ENCODE data around the gene MCTP2.

Gene MCTP2

DNA sequence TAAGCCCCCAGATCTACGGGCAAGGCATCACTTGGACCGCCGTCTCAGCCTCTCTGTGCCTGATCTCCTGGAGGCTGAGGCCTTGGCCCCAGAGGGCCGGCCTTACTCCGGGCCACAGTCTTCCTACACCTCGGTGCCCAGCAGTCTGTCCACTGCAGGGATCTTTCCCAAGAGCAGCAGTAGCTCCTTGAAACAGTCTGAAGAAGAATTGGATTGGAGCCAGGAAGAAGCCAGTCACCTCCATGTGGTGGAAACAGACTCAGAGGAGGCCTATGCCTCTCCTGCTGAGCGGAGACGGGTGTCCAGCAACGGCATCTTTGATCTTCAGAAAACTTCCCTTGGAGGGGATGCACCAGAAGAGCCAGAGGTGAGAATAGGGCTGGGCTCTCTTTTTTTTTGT lies 67.0 kb downstream of the MCTP2 start:
- POLR2A ChIA-PET = no interaction called here
- CTCF ChIA-PET = no interaction called here
- Histone ChIP-seq H3K4me1 (ENCODE audit: control insufficient read depth, insufficient read depth, low read length) (no peaks in the 10 kb centered on the region), H3K9me3 (ENCODE audit: control insufficient read depth, insufficient read depth, low read depth, low read length) (no peaks in the 10 kb centered on the region), H3K27ac (ENCODE audit: extremely low read depth, low read depth, low read length) (no peak overlapping the region), H3K4me3 (ENCODE audit: low read depth, low read length) (no peak overlapping the region), H3K36me3 (ENCODE audit: control insufficient read depth in 2 of 2, insufficient read depth in 1 of 2, low read length in 2 of 2) (no peaks in the 10 kb centered on the region; a peak in 2 of 3 replicates)
- TF ChIP-seq, protein P1, sequence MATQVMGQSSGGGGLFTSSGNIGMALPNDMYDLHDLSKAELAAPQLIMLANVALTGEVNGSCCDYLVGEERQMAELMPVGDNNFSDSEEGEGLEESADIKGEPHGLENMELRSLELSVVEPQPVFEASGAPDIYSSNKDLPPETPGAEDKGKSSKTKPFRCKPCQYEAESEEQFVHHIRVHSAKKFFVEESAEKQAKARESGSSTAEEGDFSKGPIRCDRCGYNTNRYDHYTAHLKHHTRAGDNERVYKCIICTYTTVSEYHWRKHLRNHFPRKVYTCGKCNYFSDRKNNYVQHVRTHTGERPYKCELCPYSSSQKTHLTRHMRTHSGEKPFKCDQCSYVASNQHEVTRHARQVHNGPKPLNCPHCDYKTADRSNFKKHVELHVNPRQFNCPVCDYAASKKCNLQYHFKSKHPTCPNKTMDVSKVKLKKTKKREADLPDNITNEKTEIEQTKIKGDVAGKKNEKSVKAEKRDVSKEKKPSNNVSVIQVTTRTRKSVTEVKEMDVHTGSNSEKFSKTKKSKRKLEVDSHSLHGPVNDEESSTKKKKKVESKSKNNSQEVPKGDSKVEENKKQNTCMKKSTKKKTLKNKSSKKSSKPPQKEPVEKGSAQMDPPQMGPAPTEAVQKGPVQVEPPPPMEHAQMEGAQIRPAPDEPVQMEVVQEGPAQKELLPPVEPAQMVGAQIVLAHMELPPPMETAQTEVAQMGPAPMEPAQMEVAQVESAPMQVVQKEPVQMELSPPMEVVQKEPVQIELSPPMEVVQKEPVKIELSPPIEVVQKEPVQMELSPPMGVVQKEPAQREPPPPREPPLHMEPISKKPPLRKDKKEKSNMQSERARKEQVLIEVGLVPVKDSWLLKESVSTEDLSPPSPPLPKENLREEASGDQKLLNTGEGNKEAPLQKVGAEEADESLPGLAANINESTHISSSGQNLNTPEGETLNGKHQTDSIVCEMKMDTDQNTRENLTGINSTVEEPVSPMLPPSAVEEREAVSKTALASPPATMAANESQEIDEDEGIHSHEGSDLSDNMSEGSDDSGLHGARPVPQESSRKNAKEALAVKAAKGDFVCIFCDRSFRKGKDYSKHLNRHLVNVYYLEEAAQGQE (tag by site-specific recombination; IDR thresholded peaks at IDR 0.05) = no peak
- no peak for TF ChIP-seq ZNF830 (tag by site-specific recombination; IDR thresholded peaks at IDR 0.05; ENCODE audit: low read depth)
- TF ChIP-seq ZNF302 (tag by site-specific recombination; IDR thresholded peaks at IDR 0.05; ENCODE audit: low read depth) = no peak
- TF ChIP-seq PRDM1 (tag by site-specific recombination; IDR thresholded peaks at IDR 0.05) = no peak
- TF ChIP-seq, protein P2, sequence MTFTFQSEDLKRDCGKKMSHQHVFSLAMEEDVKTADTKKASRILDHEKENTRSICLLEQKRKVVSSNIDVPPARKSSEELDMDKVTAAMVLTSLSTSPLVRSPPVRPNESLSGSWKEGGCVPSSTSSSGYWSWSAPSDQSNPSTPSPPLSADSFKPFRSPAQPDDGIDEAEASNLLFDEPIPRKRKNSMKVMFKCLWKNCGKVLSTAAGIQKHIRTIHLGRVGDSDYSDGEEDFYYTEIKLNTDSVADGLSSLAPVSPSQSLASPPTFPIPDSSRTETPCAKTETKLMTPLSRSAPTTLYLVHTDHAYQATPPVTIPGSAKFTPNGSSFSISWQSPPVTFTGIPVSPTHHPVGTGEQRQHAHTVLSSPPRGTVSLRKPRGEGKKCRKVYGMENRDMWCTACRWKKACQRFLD (tag by site-specific recombination; IDR thresholded peaks at IDR 0.05) = no peak
- TF ChIP-seq, protein P3, sequence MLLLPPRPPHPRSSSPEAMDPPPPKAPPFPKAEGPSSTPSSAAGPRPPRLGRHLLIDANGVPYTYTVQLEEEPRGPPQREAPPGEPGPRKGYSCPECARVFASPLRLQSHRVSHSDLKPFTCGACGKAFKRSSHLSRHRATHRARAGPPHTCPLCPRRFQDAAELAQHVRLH (tag by site-specific recombination; IDR thresholded peaks at IDR 0.05) = no peak
- no peak for TF ChIP-seq ZNF776 (tag by site-specific recombination; IDR thresholded peaks at IDR 0.05; ENCODE audit: borderline replicate concordance)
- no peak for TF ChIP-seq ZNF311 (tag by site-specific recombination; IDR thresholded peaks at IDR 0.05; ENCODE audit: borderline replicate concordance)
- no peak for TF ChIP-seq ZNF114 (tag by site-specific recombination; IDR thresholded peaks at IDR 0.05)
- no peak for TF ChIP-seq IKZF3 (tag by site-specific recombination; IDR thresholded peaks at IDR 0.05)
- TF ChIP-seq GLIS1 (tag by site-specific recombination; IDR thresholded peaks at IDR 0.05) = no peak
- TF ChIP-seq ZNF585B (tag by site-specific recombination; IDR thresholded peaks at IDR 0.05) = no peak
- TF ChIP-seq ZNF777 (tag by site-specific recombination; IDR thresholded peaks at IDR 0.05; ENCODE audit: borderline replicate concordance) = no peak
- no peak for TF ChIP-seq GLI4 (tag by site-specific recombination; IDR thresholded peaks at IDR 0.05)
- no peak for TF ChIP-seq KLF7 (tag by site-specific recombination; IDR thresholded peaks at IDR 0.05; ENCODE audit: borderline replicate concordance)
- TF ChIP-seq, protein P4, sequence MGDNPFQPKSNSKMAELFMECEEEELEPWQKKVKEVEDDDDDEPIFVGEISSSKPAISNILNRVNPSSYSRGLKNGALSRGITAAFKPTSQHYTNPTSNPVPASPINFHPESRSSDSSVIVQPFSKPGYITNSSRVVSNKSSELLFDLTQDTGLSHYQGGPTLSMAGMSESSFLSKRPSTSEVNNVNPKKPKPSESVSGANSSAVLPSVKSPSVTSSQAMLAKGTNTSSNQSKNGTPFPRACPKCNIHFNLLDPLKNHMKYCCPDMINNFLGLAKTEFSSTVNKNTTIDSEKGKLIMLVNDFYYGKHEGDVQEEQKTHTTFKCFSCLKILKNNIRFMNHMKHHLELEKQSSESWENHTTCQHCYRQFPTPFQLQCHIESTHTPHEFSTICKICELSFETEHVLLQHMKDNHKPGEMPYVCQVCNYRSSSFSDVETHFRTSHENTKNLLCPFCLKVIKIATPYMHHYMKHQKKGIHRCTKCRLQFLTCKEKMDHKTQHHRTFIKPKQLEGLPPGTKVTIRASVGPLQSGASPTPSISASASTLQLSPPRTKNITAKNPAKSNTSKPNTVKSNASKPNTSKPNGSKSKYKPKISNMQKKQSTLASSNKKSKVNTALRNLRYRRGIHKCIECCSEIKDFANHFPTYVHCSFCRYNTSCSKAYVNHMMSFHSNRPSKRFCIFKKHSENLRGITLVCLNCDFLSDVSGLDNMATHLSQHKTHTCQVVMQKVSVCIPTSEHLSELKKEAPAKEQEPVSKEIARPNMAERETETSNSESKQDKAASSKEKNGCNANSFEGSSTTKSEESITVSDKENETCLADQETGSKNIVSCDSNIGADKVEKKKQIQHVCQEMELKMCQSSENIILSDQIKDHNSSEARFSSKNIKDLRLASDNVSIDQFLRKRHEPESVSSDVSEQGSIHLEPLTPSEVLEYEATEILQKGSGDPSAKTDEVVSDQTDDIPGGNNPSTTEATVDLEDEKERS (tag by site-specific recombination; IDR thresholded peaks at IDR 0.05) = no peak
- TF ChIP-seq ZNF366 (tag by site-specific recombination; conservative IDR thresholded peaks at IDR 0.05) = no peak

DNA sequence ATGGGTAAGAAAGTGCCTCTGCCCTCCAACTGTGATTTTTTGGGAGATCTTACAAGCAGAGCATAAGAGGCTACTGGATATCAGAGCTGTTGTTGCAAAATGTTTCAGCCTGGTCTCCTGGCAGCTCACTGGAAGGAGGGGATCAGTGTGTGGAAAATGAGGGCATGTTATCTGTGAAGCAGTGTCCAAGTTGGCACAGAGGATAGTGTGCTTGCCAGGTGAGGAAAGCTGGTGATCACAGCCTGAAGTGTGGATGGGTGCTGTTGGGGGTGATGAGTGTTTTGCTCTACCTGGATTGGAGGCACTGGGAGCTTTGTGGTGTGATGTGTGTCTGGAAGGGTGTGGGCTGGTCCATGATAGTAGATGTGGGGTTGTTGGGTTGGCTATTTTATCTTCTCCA lies 69.3 kb downstream of the MCTP2 start:
- Histone ChIP-seq H3K9me3 (ENCODE audit: control insufficient read depth, insufficient read depth, low read depth, low read length) (no peaks in the 10 kb centered on the region), H3K27ac (ENCODE audit: extremely low read depth, low read depth, low read length) (no peak overlapping the region), H3K36me3 (ENCODE audit: control insufficient read depth in 2 of 2, insufficient read depth in 1 of 2, low read length in 2 of 2) (no peaks in the 10 kb centered on the region; a peak in 2 of 3 replicates), H3K4me1 (ENCODE audit: control insufficient read depth, insufficient read depth, low read length) (no peaks in the 10 kb centered on the region), H3K4me3 (ENCODE audit: low read depth, low read length) (no peak overlapping the region)
- no peak for TF ChIP-seq ZNF560 (tag by site-specific recombination; IDR thresholded peaks at IDR 0.05; ENCODE audit: borderline replicate concordance)
- TF ChIP-seq ZFHX2 (tag by site-specific recombination; conservative IDR thresholded peaks at IDR 0.05) = no peak
- no peak for TF ChIP-seq ZSCAN30 (tag by site-specific recombination; IDR thresholded peaks at IDR 0.05)
- TF ChIP-seq, protein P5, sequence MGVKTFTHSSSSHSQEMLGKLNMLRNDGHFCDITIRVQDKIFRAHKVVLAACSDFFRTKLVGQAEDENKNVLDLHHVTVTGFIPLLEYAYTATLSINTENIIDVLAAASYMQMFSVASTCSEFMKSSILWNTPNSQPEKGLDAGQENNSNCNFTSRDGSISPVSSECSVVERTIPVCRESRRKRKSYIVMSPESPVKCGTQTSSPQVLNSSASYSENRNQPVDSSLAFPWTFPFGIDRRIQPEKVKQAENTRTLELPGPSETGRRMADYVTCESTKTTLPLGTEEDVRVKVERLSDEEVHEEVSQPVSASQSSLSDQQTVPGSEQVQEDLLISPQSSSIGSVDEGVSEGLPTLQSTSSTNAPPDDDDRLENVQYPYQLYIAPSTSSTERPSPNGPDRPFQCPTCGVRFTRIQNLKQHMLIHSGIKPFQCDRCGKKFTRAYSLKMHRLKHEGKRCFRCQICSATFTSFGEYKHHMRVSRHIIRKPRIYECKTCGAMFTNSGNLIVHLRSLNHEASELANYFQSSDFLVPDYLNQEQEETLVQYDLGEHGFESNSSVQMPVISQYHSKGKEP (tag by site-specific recombination; IDR thresholded peaks at IDR 0.05) = no peak
- no peak for TF ChIP-seq ZNF501 (tag by site-specific recombination; IDR thresholded peaks at IDR 0.05)
- TF ChIP-seq, protein P6, sequence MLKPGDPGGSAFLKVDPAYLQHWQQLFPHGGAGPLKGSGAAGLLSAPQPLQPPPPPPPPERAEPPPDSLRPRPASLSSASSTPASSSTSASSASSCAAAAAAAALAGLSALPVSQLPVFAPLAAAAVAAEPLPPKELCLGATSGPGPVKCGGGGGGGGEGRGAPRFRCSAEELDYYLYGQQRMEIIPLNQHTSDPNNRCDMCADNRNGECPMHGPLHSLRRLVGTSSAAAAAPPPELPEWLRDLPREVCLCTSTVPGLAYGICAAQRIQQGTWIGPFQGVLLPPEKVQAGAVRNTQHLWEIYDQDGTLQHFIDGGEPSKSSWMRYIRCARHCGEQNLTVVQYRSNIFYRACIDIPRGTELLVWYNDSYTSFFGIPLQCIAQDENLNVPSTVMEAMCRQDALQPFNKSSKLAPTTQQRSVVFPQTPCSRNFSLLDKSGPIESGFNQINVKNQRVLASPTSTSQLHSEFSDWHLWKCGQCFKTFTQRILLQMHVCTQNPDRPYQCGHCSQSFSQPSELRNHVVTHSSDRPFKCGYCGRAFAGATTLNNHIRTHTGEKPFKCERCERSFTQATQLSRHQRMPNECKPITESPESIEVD (tag by site-specific recombination; IDR thresholded peaks at IDR 0.05) = no peak
- CTCF ChIA-PET = interaction anchor here (0.6 to 0.7 kb wide), 3 partner anchors 23 to 1583 kb away, joined by 3 to 5 read pairs (median 4); no protein-coding TSS in a partner anchor
- POLR2A ChIA-PET = no interaction called here
